Sigmoid colon (tissue), 4 donors: ENCODE data around the gene TTC31.

Experiments
- CTCF ChIP-seq, 4 experiments: fragments of 450-650 bp in 3 of 4; fragments of 200-600 bp in 1 of 4; IDR thresholded peaks; one replicate each; pipeline ENCODE4 v1.5.1; 2016 to 2019; ENCODE audit warnings: antibody characterized with exemption in 4 of 4, mild to moderate bottlenecking in 3 of 4, moderate library complexity in 2 of 4
- POLR2AphosphoS5 ChIP-seq, 4 donors: sonication (generic); formaldehyde crosslinking; IDR thresholded peaks; one replicate each; pipeline ENCODE4 v1.6.1; 2017; ENCODE audit warnings: antibody characterized with exemption in 4 of 4

GRCh38 chr2:74471332-74472065, 11.4 kb upstream of the TTC31 start:
- TF ChIP-seq CTCF (IDR thresholded peaks at IDR 0.05) = no peak
- no peak for TF ChIP-seq POLR2AphosphoS5 (IDR thresholded peaks at IDR 0.05)
